GM19395 (cell line): ENCODE results near the gene AATF.

ENCODE experiments used
- ATAC-seq: cut with Tn5 transposase; IDR thresholded peaks from one replicate; pipeline ENCODE4 v1.9.1; 2021; ENCODE audit warnings: mild to moderate bottlenecking, moderate library complexity; ENCODE audit not compliant: unreplicated experiment

Gene AATF

GRCh38 chr17:36940313-36941264, 8.2 kb upstream of the AATF start:
- ATAC-seq, result no peak

GRCh38 chr17:36941265-36942010, 7.3 kb upstream of the AATF start:
- no peak for ATAC-seq

- no peak for ATAC-seq
Observed at GRCh38 chr17:36942019-36942599, 6.6 kb upstream of the AATF start.

- ATAC-seq, result no peak
Observed at GRCh38 chr17:36942631-36943125, 6.1 kb upstream of the AATF start.

GRCh38 chr17:36943250-36944191, 5.2 kb upstream of the AATF start:
- ATAC-seq, result no peak

- no peak for ATAC-seq
Observed at GRCh38 chr17:36944553-36944952, 4.2 kb upstream of the AATF start.

GRCh38 chr17:36945140-36945539, 3.6 kb upstream of the AATF start:
- ATAC-seq, result no peak

- no peak for ATAC-seq
Observed at GRCh38 chr17:36945959-36946725, 2.6 kb upstream of the AATF start.

- ATAC-seq, result no peak
Observed at GRCh38 chr17:36946726-36947091, 2.0 kb upstream of the AATF start.

- no peak for ATAC-seq
Observed at GRCh38 chr17:36947922-36948716, 635 bp upstream of the AATF start.

- no peak for ATAC-seq
Observed at GRCh38 chr17:36949461-36949927, 740 bp downstream of the AATF start.

- ATAC-seq, result no peak
Observed at GRCh38 chr17:36950027-36950426, 1.3 kb downstream of the AATF start.

GRCh38 chr17:36951084-36951789, 2.5 kb downstream of the AATF start:
- no peak for ATAC-seq

GRCh38 chr17:36971508-36971907, 22.8 kb downstream of the AATF start:
- ATAC-seq, result no peak

GRCh38 chr17:36972186-36972700, 23.5 kb downstream of the AATF start:
- ATAC-seq, result no peak

GRCh38 chr17:36972905-36973304, 24.2 kb downstream of the AATF start:
- no peak for ATAC-seq

GRCh38 chr17:36975922-36976515, 27.3 kb downstream of the AATF start:
- no peak for ATAC-seq
